Rectal smooth muscle tissue (tissue), 1 donor: ENCODE data around the gene TSPAN16.

Experiments used
- H3K27ac ChIP-seq: one replicate; pipeline ENCODE4 v1.7.0; 2013; ENCODE audit warnings: low read depth, low read length, inconsistent platforms
- H3K27me3 ChIP-seq: one replicate; pipeline ENCODE4 v1.7.0; 2013; ENCODE audit warnings: low read length; ENCODE audit not compliant: control insufficient read depth, insufficient read depth
- H3K36me3 ChIP-seq: one replicate; pipeline ENCODE4 v1.7.0; 2013; ENCODE audit warnings: low read length; ENCODE audit not compliant: control insufficient read depth, insufficient read depth
- H3K4me1 ChIP-seq: one replicate; pipeline ENCODE4 v1.7.0; 2013; ENCODE audit warnings: low read length; ENCODE audit not compliant: control insufficient read depth, insufficient read depth
- H3K4me3 ChIP-seq: one replicate; pipeline ENCODE4 v1.7.0; 2013; ENCODE audit warnings: low read length
- H3K9ac ChIP-seq: one replicate; pipeline ENCODE4 v1.7.0; 2013; ENCODE audit warnings: low read length

Gene TSPAN16

DNA sequence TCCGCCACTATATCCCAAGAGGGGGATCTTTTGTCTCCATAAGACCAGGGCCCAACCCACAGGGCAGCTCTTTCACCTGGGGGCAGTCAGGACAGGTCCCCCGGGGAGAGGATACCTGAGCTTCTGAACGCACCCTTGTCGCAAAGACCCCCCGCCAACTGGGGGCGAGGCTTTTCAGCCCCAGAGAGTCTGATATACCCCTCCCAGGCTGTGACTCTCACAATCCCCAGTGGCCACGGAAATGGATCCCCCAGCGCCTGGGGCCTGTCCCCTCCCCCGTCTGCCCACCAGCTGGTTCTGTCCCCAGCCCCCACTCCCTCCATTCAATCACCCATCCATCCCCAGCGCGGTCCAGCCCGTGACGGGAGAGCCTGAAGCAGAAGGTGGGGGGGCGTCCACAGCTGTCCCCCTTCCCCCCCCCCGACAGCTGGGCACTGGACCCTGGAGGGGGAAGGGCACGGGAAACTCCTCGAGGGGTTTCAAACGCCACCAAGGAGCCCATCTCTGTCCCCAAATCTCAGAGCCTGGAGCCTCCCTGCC lies 34.5 kb upstream of the TSPAN16 start:
- H3K36me3 ChIP-seq: no peaks in the 10 kb centered on the region
- H3K27me3 ChIP-seq: no peaks in the 10 kb centered on the region
- no peak overlapping the region for H3K9ac ChIP-seq
- peak overlapping the region; percentile 66 for H3K4me3 ChIP-seq
- peaks cover 2% of the 10 kb centered on the region for H3K4me1 ChIP-seq
- no peak overlapping the region for H3K27ac ChIP-seq

DNA sequence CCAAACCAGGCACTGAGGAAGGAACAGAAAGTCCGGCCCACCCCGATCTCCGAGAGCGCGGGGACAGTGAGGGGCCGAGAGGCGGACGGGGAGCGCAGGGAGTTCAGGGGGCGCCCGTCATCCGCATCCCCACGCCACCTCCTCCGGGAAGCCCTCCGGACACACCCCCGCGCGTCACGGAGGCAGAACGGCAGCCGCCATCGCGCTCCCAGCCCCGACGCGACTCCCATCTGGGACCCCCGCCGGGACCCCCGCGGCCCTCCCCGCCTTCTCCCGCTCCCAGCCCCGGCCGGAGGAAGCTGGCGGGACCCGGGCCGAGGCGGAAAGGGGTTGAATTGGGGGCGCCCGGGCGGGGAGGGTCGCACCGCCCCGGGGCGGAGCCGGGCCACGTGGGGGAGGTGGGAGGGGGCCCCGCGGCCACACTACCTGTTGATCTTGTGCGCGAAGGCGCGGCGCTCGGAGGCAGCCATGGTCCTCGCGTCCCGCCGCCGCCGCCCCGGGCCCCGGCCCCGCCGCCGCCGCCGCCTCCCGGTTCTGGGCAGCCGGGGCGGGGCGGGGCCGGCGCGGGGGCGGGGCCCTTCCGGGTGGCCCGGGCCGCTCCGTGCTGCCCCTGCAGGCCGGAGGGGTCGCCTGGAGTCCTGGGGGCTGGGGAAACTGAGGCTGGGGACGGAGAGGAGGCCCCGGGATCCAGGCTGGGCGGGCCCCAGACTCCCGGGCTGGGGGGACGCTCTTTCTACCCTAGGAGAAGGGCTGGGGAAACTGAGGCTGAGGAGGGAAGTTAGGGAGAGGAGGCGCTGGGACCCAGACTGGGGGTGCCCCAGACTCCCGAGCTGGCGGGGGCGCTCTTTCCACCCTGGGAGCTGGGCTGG lies 33.8 kb upstream of the TSPAN16 start, which contains the start of gene DOCK6:
Gene DOCK6 (minus strand): TSS at position 554 of the 869 bp plus-strand sequence. CDS start 84 bp downstream, at position 470.
- H3K4me1 ChIP-seq: peaks cover 2% of the 10 kb centered on the region
- peak within 1 kb of the TSS; percentile 49 for H3K9ac ChIP-seq
- peak within 1 kb of the TSS; percentile 66 for H3K27ac ChIP-seq
- no peaks in the 10 kb centered on the region for H3K27me3 ChIP-seq
- H3K4me3 ChIP-seq: peak within 1 kb of the TSS; percentile 67
- no peaks in the 10 kb centered on the region for H3K36me3 ChIP-seq

DNA sequence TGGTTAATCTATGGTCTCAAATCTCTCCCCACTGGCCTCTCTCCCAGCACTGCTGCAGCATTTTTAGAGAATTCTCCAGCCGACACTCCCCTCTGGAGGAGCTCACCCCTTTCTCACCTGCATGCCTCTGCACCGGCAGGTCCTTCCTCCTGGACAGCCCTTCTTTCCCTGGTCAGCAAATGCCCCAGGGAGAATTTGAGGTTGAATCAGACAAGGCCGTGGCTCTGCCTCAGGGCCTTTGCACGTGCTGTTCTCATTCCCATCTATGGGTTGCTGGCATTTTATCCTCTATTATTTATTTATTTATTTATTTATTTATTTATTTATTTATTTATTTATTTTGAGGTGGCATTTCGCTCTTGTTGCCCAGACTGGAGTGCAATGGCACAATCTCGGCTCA lies 32.2 kb upstream of the TSPAN16 start:
- H3K27ac ChIP-seq: no peak overlapping the region
- H3K4me3 ChIP-seq: no peak overlapping the region
- no peaks in the 10 kb centered on the region for H3K27me3 ChIP-seq
- H3K36me3 ChIP-seq: no peaks in the 10 kb centered on the region
- H3K4me1 ChIP-seq: peaks cover 2% of the 10 kb centered on the region
- H3K9ac ChIP-seq: no peak overlapping the region

DNA sequence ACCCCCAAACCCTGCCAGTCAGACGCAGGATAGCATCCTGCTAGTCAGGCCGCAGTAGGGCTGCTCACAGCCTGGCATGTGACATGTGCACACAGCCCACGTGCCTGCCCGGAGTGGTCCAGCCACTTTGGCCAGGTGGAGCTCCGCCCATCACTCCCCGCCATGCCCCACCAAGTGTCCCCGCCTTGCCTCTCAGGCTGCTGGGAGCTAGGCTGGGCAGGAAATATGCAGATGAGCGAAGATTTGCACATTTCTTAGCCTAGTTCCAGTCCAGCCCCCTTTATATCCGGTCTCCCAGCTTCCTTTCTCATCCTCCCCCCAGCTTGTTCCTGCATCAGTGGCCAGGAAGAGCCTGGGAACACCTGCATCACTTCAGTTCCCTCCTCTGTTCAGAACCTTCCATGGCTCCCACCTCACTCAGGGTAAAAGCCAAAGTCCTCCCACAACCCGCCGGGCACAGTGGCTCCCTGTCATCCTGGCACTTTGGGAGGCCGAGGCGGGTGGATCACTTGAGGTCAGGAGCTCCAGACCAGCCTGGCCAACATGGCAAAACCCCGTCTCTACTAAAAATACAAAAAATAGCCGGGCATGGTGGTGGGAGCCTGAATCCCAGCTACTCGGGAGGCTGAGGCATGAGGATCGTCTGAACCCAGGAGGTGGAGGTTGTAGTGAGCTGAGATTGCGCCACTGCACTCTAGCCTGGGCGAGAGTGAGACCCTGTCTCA lies 31.3 kb upstream of the TSPAN16 start:
- peak overlapping the region; percentile 16 for H3K27ac ChIP-seq
- no peak overlapping the region for H3K9ac ChIP-seq
- no peak overlapping the region for H3K4me3 ChIP-seq
- no peaks in the 10 kb centered on the region for H3K36me3 ChIP-seq
- H3K27me3 ChIP-seq: no peaks in the 10 kb centered on the region
- H3K4me1 ChIP-seq: peaks cover 8% of the 10 kb centered on the region

DNA sequence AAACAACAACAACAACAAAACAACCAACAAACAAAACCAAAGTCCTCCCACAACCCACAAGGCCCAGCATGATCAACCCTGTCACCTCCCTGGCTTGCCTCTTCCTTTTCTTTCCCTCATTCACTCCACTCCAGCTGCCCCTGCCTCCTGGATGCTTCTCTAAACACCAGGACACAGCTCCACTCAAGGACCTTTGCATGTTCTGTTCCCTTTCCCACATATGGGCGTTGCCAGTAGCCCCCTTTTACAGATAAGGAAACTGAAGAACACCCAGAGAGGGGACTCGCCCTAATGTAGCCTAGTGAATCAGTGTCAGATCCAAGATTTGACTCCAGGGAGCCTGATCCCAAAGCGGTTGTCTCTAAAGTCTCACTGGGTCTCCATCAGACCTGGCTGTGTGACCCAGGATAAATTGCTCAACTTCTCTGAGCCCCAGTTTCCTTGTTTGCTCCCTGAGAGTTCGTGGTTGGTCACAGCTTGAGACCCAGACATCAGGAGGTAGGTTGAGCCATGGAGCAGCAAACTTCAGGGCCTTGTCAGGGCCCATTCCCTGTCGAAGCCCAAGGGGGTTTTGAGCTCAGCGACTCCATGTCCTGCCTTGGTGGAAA lies 30.7 kb upstream of the TSPAN16 start:
- no peaks in the 10 kb centered on the region for H3K36me3 ChIP-seq
- H3K4me1 ChIP-seq: peaks cover 8% of the 10 kb centered on the region
- H3K4me3 ChIP-seq: peak overlapping the region; percentile 15
- no peak overlapping the region for H3K27ac ChIP-seq
- H3K27me3 ChIP-seq: no peaks in the 10 kb centered on the region
- H3K9ac ChIP-seq: no peak overlapping the region

DNA sequence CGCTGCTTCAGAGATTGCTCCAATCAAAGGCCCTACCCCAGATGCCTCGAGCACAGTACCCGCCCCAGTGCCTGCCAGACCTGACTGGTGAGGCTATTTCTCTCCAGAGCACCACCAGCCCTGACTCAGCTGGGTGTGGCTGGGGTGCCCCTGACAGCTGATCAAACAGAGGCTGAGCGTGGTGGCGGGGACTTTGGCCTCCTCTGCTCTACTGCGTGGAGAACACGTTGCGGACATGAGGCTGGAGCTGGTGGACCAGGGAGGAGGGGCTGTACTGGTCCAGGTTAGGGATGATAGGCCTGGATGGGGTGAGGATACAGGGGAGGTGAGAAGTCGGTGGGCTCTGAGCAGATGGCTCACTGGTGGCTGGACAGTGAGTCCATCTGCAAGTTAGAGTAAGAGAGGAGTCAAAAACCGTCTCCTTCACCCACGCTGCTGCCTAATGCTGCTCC lies 30.1 kb upstream of the TSPAN16 start:
- Histone ChIP-seq H3K27ac (no peak overlapping the region), H3K4me1 (peaks cover 8% of the 10 kb centered on the region), H3K27me3 (no peaks in the 10 kb centered on the region), H3K36me3 (no peaks in the 10 kb centered on the region), H3K9ac (no peak overlapping the region), H3K4me3 (no peak overlapping the region)

DNA sequence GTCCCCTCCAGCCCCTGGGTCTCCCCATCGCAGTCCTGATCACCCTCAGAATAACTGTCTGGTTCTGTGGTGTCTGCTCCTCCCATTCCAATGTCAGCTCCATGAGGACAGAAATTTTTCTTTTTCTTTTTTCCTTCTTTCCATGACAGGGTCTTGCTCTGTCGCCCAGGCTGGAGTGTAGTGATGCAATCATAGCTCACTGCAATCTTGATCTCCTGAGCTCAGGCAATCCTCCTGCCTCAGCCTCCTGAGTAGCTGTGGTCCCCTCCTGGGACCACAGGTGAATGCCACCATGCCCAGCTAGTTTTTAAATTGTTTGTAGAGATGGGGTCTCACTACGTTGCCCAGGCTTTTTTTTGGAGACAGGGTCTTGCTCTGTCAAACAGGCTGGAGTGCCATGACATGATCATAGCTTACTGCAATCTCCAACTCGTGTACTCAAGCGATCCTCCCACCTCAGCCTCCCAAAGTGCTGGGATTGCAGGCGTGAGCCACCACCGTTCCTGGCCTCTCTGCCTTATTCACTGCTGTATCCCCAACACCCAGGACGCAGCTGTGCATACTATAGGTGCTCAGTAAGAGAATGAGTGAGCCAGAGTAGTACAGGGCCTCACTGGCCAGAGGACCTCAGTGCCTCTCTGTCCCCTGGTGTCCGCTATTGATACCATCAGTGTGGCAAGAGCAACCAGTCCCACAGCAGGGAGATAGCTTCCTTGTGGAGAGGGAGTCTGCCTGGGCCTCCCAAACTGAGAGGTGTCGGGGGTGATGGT lies 28.5 kb upstream of the TSPAN16 start:
- Histone ChIP-seq H3K27me3 (no peaks in the 10 kb centered on the region), H3K4me1 (peaks cover 8% of the 10 kb centered on the region), H3K27ac (no peak overlapping the region), H3K4me3 (no peak overlapping the region), H3K9ac (no peak overlapping the region), H3K36me3 (no peaks in the 10 kb centered on the region)

DNA sequence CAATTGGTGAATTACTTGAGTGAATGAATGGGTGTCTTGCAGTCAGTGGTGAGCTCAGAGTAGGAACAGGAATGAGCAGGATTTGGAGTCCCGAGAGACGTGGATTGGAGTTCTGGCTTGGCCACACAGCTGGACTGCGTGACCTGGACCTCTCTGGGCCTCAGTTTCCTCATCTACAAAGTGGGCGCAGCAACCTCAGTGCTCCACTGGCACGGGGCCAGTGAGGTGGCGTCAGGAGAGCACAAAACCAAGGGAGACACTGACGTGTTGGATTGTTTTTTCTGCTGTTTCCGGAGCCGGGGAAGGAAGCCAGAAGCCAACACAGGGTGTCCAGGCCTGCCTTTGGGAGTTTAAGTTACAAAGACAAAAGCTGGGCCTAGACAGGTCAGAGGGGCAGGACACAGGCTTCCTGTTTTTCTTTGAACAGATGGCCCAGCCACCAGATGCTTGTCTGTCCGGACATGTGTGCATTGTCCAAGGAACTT lies 27.1 kb upstream of the TSPAN16 start:
- no peak overlapping the region for H3K9ac ChIP-seq
- no peaks in the 10 kb centered on the region for H3K27me3 ChIP-seq
- H3K36me3 ChIP-seq: no peaks in the 10 kb centered on the region
- no peak overlapping the region for H3K4me3 ChIP-seq
- H3K4me1 ChIP-seq: peaks cover 6% of the 10 kb centered on the region
- H3K27ac ChIP-seq: peak overlapping the region; percentile 58

DNA sequence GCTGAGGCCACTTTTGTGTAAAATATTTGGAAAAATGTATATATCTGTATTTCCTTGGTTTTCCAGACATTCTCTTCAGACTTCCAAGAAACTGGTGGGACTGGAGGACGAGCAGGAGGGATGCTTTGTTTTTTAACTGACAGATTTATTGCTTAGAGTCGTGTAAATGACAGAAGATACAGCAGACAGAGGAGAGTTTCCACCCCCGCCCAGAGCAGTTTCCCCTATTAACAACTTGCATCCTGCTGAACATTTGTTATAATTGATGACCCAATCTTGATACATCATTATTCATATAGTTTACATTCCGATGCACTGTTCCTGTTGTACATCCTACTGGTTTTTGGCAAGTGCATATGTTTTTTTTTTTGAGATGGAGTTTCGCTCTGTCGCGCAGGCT lies 26.6 kb upstream of the TSPAN16 start:
- no peak overlapping the region for H3K9ac ChIP-seq
- peaks cover 6% of the 10 kb centered on the region for H3K4me1 ChIP-seq
- H3K27ac ChIP-seq: peak overlapping the region; percentile 58
- no peak overlapping the region for H3K4me3 ChIP-seq
- H3K36me3 ChIP-seq: no peaks in the 10 kb centered on the region
- no peaks in the 10 kb centered on the region for H3K27me3 ChIP-seq

DNA sequence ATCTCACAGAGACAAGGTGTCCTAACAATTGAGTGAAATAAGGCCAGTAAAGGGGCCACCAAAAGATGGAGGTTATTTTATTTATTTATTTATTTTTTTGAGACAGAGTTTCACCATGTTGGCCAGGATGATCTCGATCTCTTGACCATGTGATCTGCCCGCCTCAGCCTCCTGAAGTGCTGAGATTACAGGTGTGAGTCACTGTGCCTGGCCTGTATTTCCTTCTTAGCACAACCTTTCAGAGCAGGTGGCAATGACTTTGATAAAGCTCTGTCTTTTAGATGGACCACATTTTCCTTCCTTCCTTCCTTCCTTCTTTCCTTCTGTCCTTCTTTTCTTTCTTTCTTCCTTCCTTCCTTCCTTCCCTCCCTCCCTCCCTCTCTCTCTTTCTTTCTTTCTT lies 22.7 kb upstream of the TSPAN16 start:
- H3K4me3 ChIP-seq: no peak overlapping the region
- no peaks in the 10 kb centered on the region for H3K36me3 ChIP-seq
- no peak overlapping the region for H3K27ac ChIP-seq
- no peaks in the 10 kb centered on the region for H3K27me3 ChIP-seq
- H3K9ac ChIP-seq: no peak overlapping the region
- H3K4me1 ChIP-seq: peaks cover 6% of the 10 kb centered on the region

DNA sequence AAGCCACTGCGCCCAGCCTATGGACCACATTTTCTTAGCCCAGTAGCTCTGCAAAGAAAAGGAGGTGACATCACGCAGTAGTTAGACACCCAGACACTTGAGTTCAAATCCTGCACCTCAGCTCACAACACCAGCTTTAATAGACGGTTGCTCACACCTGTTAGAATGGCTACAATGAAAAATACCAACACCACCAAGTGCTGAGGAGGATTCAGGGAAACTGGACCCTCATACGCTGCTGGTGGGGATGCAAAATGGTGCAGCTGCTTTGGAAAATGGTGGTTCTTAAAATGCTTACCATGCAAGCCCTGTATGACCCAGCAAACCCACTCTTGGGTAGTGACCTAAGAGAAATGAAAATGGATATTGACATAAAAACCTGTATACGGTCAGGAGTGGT lies 22.0 kb upstream of the TSPAN16 start:
- H3K36me3 ChIP-seq: no peaks in the 10 kb centered on the region
- no peak overlapping the region for H3K27ac ChIP-seq
- H3K4me1 ChIP-seq: peaks cover 5% of the 10 kb centered on the region
- no peaks in the 10 kb centered on the region for H3K27me3 ChIP-seq
- no peak overlapping the region for H3K4me3 ChIP-seq
- H3K9ac ChIP-seq: no peak overlapping the region
